ENCODE results near the gene TNKS1BP1.

DNA sequence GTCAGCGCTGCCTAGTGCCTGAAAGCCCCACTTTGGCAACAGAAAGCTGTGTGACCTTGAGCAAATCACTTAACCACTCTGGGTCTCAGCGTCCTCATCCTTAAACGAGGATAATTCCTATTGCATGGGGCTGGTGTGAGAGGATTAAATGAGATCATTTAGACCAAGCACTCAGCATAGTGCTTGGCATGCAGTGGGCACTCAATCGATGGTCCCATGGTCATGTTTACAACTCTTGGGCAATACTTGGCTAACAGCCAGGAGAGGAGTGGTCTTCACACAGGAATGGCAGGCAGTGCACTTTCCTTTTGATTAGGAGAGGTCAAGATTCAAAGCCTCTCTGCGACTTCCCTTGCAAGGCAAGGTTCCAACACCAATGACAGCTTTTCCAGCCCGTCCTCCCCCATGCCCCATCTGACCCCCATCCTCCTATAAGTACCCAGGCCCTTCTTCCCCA lies 14.1 kb downstream of the TNKS1BP1 start:
- TF ChIP-seq, protein P1, sequence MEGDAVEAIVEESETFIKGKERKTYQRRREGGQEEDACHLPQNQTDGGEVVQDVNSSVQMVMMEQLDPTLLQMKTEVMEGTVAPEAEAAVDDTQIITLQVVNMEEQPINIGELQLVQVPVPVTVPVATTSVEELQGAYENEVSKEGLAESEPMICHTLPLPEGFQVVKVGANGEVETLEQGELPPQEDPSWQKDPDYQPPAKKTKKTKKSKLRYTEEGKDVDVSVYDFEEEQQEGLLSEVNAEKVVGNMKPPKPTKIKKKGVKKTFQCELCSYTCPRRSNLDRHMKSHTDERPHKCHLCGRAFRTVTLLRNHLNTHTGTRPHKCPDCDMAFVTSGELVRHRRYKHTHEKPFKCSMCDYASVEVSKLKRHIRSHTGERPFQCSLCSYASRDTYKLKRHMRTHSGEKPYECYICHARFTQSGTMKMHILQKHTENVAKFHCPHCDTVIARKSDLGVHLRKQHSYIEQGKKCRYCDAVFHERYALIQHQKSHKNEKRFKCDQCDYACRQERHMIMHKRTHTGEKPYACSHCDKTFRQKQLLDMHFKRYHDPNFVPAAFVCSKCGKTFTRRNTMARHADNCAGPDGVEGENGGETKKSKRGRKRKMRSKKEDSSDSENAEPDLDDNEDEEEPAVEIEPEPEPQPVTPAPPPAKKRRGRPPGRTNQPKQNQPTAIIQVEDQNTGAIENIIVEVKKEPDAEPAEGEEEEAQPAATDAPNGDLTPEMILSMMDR (IDR thresholded peaks at IDR 0.05): no peak
- no peak for TF ChIP-seq POLR2A (IDR thresholded peaks at IDR 0.05)
